Muscle of back (tissue), 11 donors: ENCODE data around the gene CATSPERB. TPM values are rescaled to one million over a fixed set of nuclear protein-coding genes. Genes with fewer than 3 reads are reported as not detected.
"Not testable (repeated sequence)": the region's sequence is repeated elsewhere in the genome, so short reads cannot be mapped to it uniquely, and the experiment has no call there.

Experiments used
- DNase-seq, 3 donors: peaks; one replicate each; pipeline versions ENCODE4 v3.0.0 to v3.0.0-alpha.2; 2013
- polyA plus RNA-seq, 10 donors: library from polyadenylated mRNA; unstranded; fragments of 120-200 nt; gene quantifications; one replicate each; pipeline ENCODE4 v1.2.1, GENCODE V29; 2013; ENCODE audit not compliant: insufficient read length in 10 of 10

CATSPERB gene
- polyA plus RNA-seq, 10 donors = 0.05 to 0.94 (median 0.25) TPM

DNA sequence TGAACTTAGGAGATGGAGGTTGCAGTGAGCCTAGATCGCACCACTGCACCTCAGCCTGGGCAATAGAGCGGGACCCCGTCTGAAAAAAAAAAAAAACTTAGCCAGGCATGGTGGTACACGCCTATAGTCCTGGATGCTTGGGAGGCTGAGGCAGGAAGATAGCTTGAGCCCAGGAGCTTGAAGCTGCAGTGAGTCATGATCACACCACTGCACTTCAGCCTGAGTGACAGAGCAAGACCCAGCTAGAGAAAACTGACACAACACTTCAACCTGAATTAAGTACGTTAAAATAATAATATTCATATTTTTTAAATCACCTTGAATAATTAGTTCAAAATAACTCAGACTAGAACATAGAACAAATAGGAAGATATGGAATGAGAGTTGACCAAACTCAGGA, 5.7 kb upstream of the CATSPERB start:
- no peak for DNase-seq

- DNase-seq = peak in 1 of 3 donors; percentile 26
Measured at GRCh38 chr14:91732859-91733477, 1.1 kb upstream of the CATSPERB start.

- DNase-seq = no peak
Measured at GRCh38 chr14:91732439-91732838, 553 bp upstream of the CATSPERB start.

GRCh38 chr14:91731018-91731417, 868 bp downstream of the CATSPERB start:
- no peak for DNase-seq

DNA sequence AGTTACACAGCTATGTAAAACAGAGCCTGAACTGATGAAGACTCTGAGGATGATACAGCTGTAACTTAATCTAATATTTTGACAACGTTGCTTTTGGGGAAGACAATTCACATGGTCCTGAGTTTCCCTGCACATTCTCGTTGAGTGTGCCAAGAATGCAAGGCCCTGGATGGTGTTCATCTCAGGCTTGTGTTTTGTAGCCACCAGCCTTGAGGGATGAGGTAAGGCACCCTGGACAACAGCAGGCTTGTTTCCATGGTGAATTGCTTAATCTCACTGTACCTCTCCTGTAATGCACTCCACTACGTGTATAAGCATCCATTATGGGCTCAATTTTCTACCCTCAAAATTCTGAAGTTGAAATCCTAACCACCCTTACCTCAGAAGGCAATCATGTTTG, 2.1 kb downstream of the CATSPERB start:
- DNase-seq = no peak

- DNase-seq = no peak
Measured at GRCh38 chr14:91728616-91729183, 3.2 kb downstream of the CATSPERB start.

GRCh38 chr14:91727121-91727520, 4.8 kb downstream of the CATSPERB start:
- DNase-seq = no peak

DNA sequence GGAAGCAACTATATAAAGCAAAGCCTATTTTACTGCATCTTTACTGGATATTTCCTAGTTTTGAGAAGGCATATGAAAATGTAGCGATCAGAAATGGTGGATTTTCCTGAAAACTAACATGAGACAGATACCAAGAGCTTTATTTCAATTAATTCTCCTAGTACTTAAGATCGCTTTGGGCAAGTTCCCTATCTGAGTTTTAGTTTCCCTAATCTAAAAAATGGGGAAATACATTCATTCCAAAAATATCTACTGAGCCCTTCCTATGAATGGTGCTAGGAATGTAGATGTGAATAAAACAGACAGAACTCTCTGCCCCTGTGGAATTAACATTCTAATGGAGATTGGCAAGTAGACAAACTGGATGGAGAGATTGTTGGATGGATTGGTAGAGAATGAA, 8.4 kb downstream of the CATSPERB start:
- DNase-seq = no peak

- no peak for DNase-seq
Measured at GRCh38 chr14:91722386-91722785, 9.5 kb downstream of the CATSPERB start.

- no peak for DNase-seq
Measured at GRCh38 chr14:91719839-91720238, 12.0 kb downstream of the CATSPERB start.

DNA sequence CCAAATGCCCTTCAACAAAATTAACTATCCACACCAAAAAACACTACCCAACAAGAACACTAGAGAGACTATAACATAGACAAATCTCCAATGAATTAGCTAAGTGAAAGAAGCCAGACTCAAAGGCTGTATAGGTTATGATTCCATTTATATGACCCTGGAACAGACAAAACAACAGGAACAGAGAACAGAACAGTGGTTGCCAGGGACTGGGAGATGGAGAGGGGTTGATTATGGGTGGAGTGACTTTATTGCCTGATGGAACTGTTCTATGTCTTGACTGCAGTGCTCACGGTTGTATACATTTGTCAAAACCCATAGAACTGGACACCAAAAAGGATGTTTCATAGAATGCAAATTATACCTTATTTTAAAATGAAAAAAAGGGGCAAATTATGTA, 14.9 kb downstream of the CATSPERB start:
- DNase-seq = no peak

- DNase-seq = peak in 1 of 3 donors; percentile 13
Measured at GRCh38 chr14:91714805-91715204, 17.1 kb downstream of the CATSPERB start.

- DNase-seq = no peak
Measured at GRCh38 chr14:91708795-91709194, 23.1 kb downstream of the CATSPERB start.

DNA sequence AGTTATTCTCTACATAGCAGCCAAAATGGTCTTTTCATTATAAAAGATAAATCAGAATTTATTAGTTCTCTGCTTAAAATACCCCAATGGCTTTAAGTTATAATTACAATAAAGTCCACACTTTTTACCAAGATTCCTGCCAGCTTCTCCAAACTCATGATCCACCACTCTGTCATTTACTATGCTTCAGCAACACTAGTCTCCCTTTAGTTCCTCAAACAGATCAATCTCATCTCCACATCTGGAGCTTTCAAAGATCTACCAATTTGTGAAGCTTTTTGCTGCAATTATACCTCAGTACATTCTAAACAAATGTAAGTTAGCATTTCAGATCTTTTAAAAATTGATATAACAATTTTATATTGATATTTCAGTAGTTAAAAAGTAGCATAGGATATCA, 24.9 kb downstream of the CATSPERB start:
- no peak for DNase-seq

DNA sequence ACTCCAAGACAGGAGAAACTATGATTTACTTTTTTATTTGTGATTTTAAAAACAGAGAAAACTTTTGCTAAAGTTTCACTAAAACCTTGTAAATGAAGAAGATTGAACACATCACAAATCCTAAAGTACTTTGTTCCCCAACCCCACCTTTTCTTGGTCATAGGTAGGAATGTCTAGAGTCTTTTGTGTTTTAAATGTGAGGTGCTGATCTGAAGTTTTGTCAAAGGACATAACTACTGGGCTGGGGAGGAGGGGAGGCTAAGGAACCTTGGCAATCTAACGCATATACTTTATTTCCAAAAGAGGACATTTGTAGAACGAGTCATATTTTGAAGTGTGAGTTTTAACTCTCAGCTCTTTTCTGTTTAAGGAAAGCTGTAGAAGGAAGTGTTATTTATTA, 37.2 kb downstream of the CATSPERB start:
- no peak for DNase-seq

DNA sequence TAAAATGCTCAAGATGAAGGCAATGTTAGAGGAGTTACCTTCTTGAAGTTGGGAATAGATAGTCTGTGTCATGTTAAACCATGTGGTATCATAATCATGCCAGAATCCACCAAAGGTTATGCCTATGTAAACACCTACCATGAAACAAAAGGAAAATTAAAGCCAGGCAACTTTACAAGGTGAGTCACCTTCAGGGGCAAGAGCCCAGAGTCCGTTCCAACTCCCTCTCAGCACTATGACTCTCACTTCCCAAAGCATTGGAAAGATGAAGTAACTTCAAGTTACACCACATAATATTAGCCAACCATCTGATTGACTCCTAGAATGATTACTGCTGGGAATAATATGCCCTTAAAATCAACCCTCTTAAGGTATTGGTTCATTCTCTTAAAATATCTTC, 38.5 kb downstream of the CATSPERB start:
- DNase-seq = no peak

- DNase-seq = no peak
Measured at GRCh38 chr14:91692075-91692474, 39.8 kb downstream of the CATSPERB start.

- no peak for DNase-seq
Measured at GRCh38 chr14:91689608-91690007, 42.3 kb downstream of the CATSPERB start.

DNA sequence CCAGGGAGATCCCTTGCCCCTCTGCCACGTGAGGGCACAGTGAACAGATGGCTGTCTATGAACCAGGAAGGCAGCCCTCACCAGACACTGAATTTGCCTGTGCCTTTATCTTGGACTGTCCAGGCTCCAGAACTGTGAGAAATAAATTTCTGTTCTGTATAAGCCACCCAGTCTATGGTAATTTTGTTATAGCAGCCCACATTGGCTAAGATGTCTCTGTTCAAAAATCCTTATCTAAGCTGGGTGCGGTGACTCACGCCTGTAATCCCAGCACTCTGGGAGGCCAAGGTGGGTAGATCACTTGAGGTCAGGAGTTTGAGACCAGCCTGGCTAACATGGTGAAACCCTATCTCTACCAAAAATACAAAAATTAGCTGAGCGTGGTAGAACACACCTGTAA, 44.5 kb downstream of the CATSPERB start:
- not testable (repeated sequence) for DNase-seq

DNA sequence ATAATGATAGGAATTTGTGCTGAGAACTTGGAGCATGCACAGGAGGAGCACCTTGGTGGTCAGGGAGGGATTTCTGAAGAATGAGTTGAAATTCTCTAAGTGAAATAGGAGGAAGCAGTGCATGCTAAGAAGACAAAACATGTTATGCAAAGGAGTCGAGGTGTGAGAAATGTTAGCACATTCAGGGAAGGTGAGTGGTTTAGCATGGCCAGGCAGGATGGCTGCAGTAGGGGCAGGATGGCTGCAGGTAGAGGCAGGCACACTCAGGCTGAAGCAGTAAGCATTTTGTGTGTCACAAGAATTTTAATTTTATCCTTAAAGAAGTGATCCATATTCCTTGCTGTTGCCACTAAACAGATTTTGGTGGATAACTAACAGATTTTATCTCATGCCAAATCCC, 46.3 kb downstream of the CATSPERB start:
- no peak for DNase-seq

- no peak for DNase-seq
Measured at GRCh38 chr14:91681893-91682563, 49.9 kb downstream of the CATSPERB start.

DNA sequence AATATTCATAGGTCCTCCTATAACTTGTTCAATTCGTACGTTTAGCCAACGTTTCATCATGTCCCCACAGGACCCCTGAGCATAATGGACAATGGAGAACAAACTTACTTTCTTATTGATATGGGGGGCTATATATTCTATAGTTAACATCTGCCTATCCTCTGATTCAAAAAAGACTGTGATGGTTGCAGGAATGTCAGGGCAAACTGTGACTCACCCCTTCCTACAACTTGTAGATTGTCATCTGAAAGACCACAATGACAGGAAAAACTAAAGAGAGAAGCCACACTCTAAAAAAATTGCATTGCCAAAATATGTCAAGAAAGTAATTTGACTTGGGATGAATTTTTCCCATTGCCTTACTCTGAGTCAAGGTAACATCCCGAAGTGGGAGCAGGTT, 50.8 kb downstream of the CATSPERB start:
- no peak for DNase-seq

DNA sequence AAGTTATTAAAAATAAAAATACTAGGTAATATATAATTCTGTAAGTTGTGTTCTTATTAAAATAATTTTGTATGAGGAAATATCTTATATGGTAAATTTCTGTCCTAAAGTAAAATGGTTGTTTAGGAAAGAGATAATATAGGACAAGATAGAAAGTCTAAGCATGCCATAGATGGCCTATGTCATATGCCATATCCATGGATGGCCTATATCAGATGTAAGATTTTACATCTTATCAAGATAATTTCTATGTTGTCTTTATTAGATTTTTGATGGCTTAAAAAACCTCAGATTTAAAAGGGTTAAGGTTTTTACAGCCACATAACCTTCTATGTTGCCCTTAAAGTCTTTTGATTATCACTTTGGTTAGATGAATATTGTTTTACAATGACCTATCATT, 52.6 kb downstream of the CATSPERB start:
- no peak for DNase-seq

GRCh38 chr14:91677687-91678086, 54.2 kb downstream of the CATSPERB start:
- DNase-seq = not testable (repeated sequence)
